Endothelial cell of umbilical vein (primary cell): Measurements from ENCODE around the gene DMRT1. TPM values are rescaled to one million over a fixed set of nuclear protein-coding genes. Genes with fewer than 3 reads are reported as not detected.

Source experiments
- BruUV-seq: library from RNA; stranded (reverse); fragments of 400-500 nt; replicated peaks from 2 replicates; lab custom pipeline; 2021; lab: Mats Ljungman, UMichigan
- CTCF ChIA-PET: fragments of 300-600, 350-600 bp; sonication (Branson Sonifier 250); formaldehyde crosslinking; loops from one replicate; lab custom pipeline; 2021; ENCODE audit warnings: antibody characterized with exemption, inconsistent platforms; lab: Charles Lee
- POLR2A ChIA-PET: fragments of 300-600, 350-600 bp; sonication (Branson Sonifier 250); formaldehyde crosslinking; loops from one replicate; lab custom pipeline; 2021; ENCODE audit warnings: antibody characterized with exemption, inconsistent platforms; lab: Charles Lee
- DNase-seq: peaks from one replicate; pipeline ENCODE4 v3.0.0-alpha.2; 2011; ENCODE audit warnings: low read depth, low spot score
- FAIRE-seq: peaks from 2 replicates; lab custom pipeline; 2011; peaks lifted over from hg19 to GRCh38; lab: Jason Lieb, UNC
- H2AFZ ChIP-seq: 2 replicates; pipeline ENCODE4 v1.6.0; 2012; ENCODE audit warnings: low read depth, low read length, control low read depth, inconsistent platforms
- H3K27ac ChIP-seq: 2 replicates; pipeline ENCODE4 v1.5.1; 2011; ENCODE audit warnings: low read depth, mild to moderate bottlenecking, control low read depth, low read length, moderate library complexity; ENCODE audit not compliant: insufficient read depth
- H3K27me3 ChIP-seq, 2 experiments: 2 replicates each; pipeline versions ENCODE4 v1.6.0 to v1.6.1; 2011; ENCODE audit warnings: low read length in 2 of 2, mixed read lengths in 1 of 2; ENCODE audit not compliant: control insufficient read depth in 2 of 2, insufficient read depth in 2 of 2
- H3K36me3 ChIP-seq, 2 experiments: 2 replicates in 1 of 2; 3 replicates in 1 of 2; pipeline ENCODE4 v1.5.1; 2011; ENCODE audit warnings: low read length in 2 of 2, mild to moderate bottlenecking in 1 of 2, moderate library complexity in 1 of 2; ENCODE audit not compliant: control insufficient read depth in 2 of 2, insufficient read depth in 2 of 2; ENCODE audit errors: extremely low read depth in 1 of 2
- H3K4me1 ChIP-seq: 3 replicates; pipeline ENCODE4 v1.5.1; 2011; ENCODE audit warnings: mild to moderate bottlenecking, low read length; ENCODE audit not compliant: control insufficient read depth, insufficient read depth; ENCODE audit errors: extremely low read depth
- H3K4me2 ChIP-seq: 2 replicates; pipeline ENCODE4 v1.6.1; 2011; ENCODE audit warnings: low read length, control low read depth, mixed read lengths; ENCODE audit not compliant: insufficient read depth
- H3K4me3 ChIP-seq, 3 experiments: fragments of 200-600 bp in 1 of 3; sonication (generic), shearing (Covaris generic) in 1 of 3; replicated peaks in 1 of 3; 2 replicates each; pipeline ENCODE4 v1.5.1; 2011 to 2016; ENCODE audit warnings: control low read depth in 3 of 3, low read length in 3 of 3, mild to moderate bottlenecking in 2 of 3, inconsistent platforms in 1 of 3, low read depth in 1 of 3, moderate library complexity in 1 of 3; ENCODE audit not compliant: insufficient read depth in 1 of 3
- H3K79me2 ChIP-seq: 2 replicates; pipeline ENCODE4 v1.6.0; 2012; ENCODE audit warnings: low read length, inconsistent platforms; ENCODE audit not compliant: control insufficient read depth, insufficient read depth
- H3K9ac ChIP-seq: replicated peaks from 2 replicates; pipeline ENCODE3; 2011; ENCODE audit warnings: low read length, control low read depth; ENCODE audit not compliant: insufficient read depth; ENCODE audit errors: extremely low read depth
- H3K9me1 ChIP-seq: replicated peaks from 3 replicates; pipeline ENCODE4 v1.6.0; 2011; ENCODE audit warnings: mild to moderate bottlenecking, low read length; ENCODE audit not compliant: control insufficient read depth, insufficient read depth; ENCODE audit errors: extremely low read depth
- H3K9me3 ChIP-seq: replicated peaks from 2 replicates; pipeline ENCODE4 v1.5.1; 2012; ENCODE audit warnings: low read length, inconsistent platforms; ENCODE audit not compliant: control insufficient read depth, insufficient read depth
- H4K20me1 ChIP-seq: replicated peaks from 2 replicates; pipeline ENCODE3; 2011; ENCODE audit warnings: mild to moderate bottlenecking, low read length; ENCODE audit not compliant: control insufficient read depth, insufficient read depth; ENCODE audit errors: extremely low read depth
- EZH2 ChIP-seq: IDR thresholded peaks from 2 replicates; pipeline ENCODE4 v1.6.1; 2012; ENCODE audit warnings: borderline replicate concordance, low read depth, mild to moderate bottlenecking, moderate library complexity, low read length, inconsistent platforms; ENCODE audit not compliant: severe bottlenecking
- FOS ChIP-seq: IDR thresholded peaks from 2 replicates; pipeline ENCODE4 v1.6.1; 2011; ENCODE audit warnings: mild to moderate bottlenecking, low read length, moderate library complexity, borderline replicate concordance; ENCODE audit not compliant: insufficient read depth
- GATA2 ChIP-seq: IDR thresholded peaks from 2 replicates; pipeline ENCODE4 v1.7.0; 2011; ENCODE audit warnings: low read depth, mild to moderate bottlenecking, moderate library complexity, mixed read lengths, low read length; ENCODE audit not compliant: insufficient read length, insufficient read depth
- JUN ChIP-seq: IDR thresholded peaks from 2 replicates; pipeline ENCODE4 v1.6.1; 2011; ENCODE audit warnings: borderline replicate concordance, low read depth; ENCODE audit not compliant: insufficient read length, insufficient read depth
- MAX ChIP-seq: IDR thresholded peaks from 2 replicates; pipeline ENCODE4 v1.6.1; 2011; ENCODE audit not compliant: insufficient read depth, insufficient read length
- MYC ChIP-seq: IDR thresholded peaks from one replicate; pipeline ENCODE4 v1.6.1; 2011; ENCODE audit warnings: mild to moderate bottlenecking, low read depth, low read length
- POLR2A ChIP-seq: IDR thresholded peaks from 2 replicates; pipeline ENCODE4 v1.6.1; 2012; ENCODE audit warnings: low read depth, mild to moderate bottlenecking, control low read depth, low read length
- POLR2AphosphoS5 ChIP-seq: IDR thresholded peaks from 2 replicates; pipeline ENCODE4 v1.6.1; 2012; ENCODE audit warnings: low read depth, mild to moderate bottlenecking, control low read depth, low read length, moderate library complexity; ENCODE audit not compliant: insufficient read depth
- dilution Hi-C: fragments of 300-500 bp; cut with MboI; formaldehyde crosslinking; loops from one replicate; pipeline ENCODE4 v1.15.0; 2019; ENCODE audit warnings: low sequenced_read_pairs; ENCODE audit not compliant: extremely low pct_ligation_motif_present
- intact Hi-C: fragments of 100-400 bp; cut with micrococcal nuclease; formaldehyde crosslinking; loops from one replicate; pipeline ENCODE4 v1.10.0; 2022
- polyA plus RNA-seq, 4 experiments: library from polyadenylated mRNA; depleted of rRNA in 3 of 4; stranded (reverse) in 3 of 4; unstranded in 1 of 4; fragments of >200 nt; gene quantifications; 2 replicates each; pipeline versions ENCODE4 v1.2.1 to v1.2.3, GENCODE V29; 2011 to 2012; ENCODE audit warnings: missing spikeins in 1 of 4
- total RNA-seq: library from RNA; stranded (reverse); gene quantifications from 2 replicates; pipeline ENCODE4 v1.2.3, GENCODE V29; 2021
- TF ChIP-seq, protein P1 (sequence below), 2 donors: IDR thresholded peaks; 1 replicate in 1 of 2; 2 replicates in 1 of 2; pipeline ENCODE4 v1.5.1; 2011; ENCODE audit warnings: low read length in 2 of 2, mild to moderate bottlenecking in 2 of 2, moderate library complexity in 2 of 2, control low read depth in 1 of 2, inconsistent platforms in 1 of 2, low read depth in 1 of 2; ENCODE audit not compliant: insufficient read depth in 1 of 2; ENCODE audit errors: extremely low read depth in 1 of 2

DMRT1 gene
- total and polyA plus RNA-seq, 2 donors (not counting 3 experiments of a cell fraction or from before 2014, with no cell fraction given), result 0.08 to 0.20 TPM

GRCh38 chr9:1014640-1015039 lies 173.1 kb downstream of the DMRT1 start:
- no peaks in the 10 kb centered on the region for H3K79me2 ChIP-seq
- POLR2A ChIA-PET, result no interaction called here
- intact Hi-C loops, result loop anchor here (10.0 kb wide), 1 partner anchor 1070 kb away; no protein-coding TSS in a partner anchor
- no peak for TF ChIP-seq GATA2
- no peak for TF ChIP-seq EZH2
- no peak for TF ChIP-seq MYC
- TF ChIP-seq JUN, result no peak
- no peak for TF ChIP-seq POLR2AphosphoS5
- no peak for TF ChIP-seq FOS
- no peak for TF ChIP-seq POLR2A
- TF ChIP-seq, protein P1, sequence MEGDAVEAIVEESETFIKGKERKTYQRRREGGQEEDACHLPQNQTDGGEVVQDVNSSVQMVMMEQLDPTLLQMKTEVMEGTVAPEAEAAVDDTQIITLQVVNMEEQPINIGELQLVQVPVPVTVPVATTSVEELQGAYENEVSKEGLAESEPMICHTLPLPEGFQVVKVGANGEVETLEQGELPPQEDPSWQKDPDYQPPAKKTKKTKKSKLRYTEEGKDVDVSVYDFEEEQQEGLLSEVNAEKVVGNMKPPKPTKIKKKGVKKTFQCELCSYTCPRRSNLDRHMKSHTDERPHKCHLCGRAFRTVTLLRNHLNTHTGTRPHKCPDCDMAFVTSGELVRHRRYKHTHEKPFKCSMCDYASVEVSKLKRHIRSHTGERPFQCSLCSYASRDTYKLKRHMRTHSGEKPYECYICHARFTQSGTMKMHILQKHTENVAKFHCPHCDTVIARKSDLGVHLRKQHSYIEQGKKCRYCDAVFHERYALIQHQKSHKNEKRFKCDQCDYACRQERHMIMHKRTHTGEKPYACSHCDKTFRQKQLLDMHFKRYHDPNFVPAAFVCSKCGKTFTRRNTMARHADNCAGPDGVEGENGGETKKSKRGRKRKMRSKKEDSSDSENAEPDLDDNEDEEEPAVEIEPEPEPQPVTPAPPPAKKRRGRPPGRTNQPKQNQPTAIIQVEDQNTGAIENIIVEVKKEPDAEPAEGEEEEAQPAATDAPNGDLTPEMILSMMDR (IDR thresholded peaks at IDR 0.05; ENCODE audit: extremely low read depth in 1 of 2, insufficient read depth in 1 of 2, low read depth in 1 of 2, low read length in 2 of 2), result no peak
- no peak for TF ChIP-seq MAX
- H3K4me3 ChIP-seq, result no peak overlapping the region
- FAIRE-seq (no peak), DNase-seq (no peak)
- no peaks in the 10 kb centered on the region for H3K9me3 ChIP-seq
- no peaks in the 10 kb centered on the region for H3K36me3 ChIP-seq
- no peaks in the 10 kb centered on the region for H3K9me1 ChIP-seq
- no peaks in the 10 kb centered on the region for H4K20me1 ChIP-seq
- no peak overlapping the region for H3K4me2 ChIP-seq
- dilution Hi-C loops, result no loop called here
- H3K9ac ChIP-seq, result no peak overlapping the region
- H3K27me3 ChIP-seq, result no peaks in the 10 kb centered on the region
- no peaks in the 10 kb centered on the region for H3K4me1 ChIP-seq
- H3K27ac ChIP-seq, result no peak overlapping the region
- CTCF ChIA-PET, result no interaction called here
- no peak overlapping the region for H2AFZ ChIP-seq
- BruUV-seq, result no TSS peak
